Choroid plexus epithelial cell (primary cell): ENCODE data around the gene TCL1B.

Experiments
- DNase-seq: peaks from one replicate; pipeline ENCODE4 v3.0.0-alpha.2; 2010; ENCODE audit warnings: low read depth
- H3K4me3 ChIP-seq: 2 replicates; pipeline ENCODE4 v1.5.1; 2011; ENCODE audit warnings: low read depth, mild to moderate bottlenecking, control low read depth, low read length, moderate library complexity
- CTCF ChIP-seq: conservative IDR thresholded peaks from 2 replicates; pipeline ENCODE4 v1.5.1; 2011; ENCODE audit warnings: low read depth, mild to moderate bottlenecking, control low read depth, inconsistent platforms, low read length, moderate library complexity

TCL1B gene

GRCh38 chr14:95692109-95692508 lies 5.9 kb downstream of the TCL1B start:
- no peak for TF ChIP-seq CTCF
- no peak overlapping the region for H3K4me3 ChIP-seq
- DNase-seq = no peak

DNA sequence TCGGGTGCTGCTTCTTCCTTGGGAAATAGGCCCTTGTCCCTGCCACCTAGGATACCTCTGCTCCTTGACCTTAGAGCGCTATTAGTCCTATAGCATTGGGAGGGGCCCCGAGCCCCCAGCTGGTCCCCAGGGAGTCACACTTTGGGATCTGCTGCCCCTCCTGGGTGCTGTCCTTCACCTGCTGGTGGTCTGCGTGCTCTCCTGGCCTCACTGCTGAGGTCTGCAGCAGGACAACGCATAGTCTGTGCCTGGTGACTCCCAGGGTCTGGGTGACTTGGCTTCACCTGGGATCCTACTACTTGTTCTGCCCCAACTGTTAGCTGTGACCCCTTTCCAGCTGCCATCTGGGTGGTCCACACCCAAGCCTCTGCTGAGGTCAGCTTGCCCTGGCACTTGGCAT lies 8.8 kb downstream of the TCL1B start:
- H3K4me3 ChIP-seq = no peak overlapping the region
- no peak for TF ChIP-seq CTCF
- DNase-seq = no peak

GRCh38 chr14:95695913-95696312 lies 9.7 kb downstream of the TCL1B start:
- no peak for TF ChIP-seq CTCF
- no peak for DNase-seq
- no peak overlapping the region for H3K4me3 ChIP-seq

DNA sequence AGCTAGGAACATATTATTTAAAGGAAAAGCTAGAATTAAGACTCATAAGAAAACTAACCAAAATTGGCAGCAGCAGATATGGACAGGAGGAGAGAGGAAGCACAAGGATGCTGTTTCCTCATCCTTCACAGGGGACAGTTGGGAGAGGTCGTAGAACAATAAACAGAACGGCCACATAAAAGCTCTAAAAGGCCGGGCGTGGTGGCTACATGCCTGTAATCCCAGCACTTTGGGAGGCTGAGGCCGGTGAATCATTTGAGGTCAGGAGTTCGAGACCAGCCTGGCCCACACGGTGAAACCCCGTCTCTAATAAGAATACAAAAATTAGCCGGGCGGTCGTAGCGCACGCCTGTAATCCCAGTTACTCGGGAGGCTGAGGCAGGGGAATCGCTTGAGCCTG lies 10.5 kb downstream of the TCL1B start:
- no peak for DNase-seq
- H3K4me3 ChIP-seq = no peak overlapping the region
- no peak for TF ChIP-seq CTCF

DNA sequence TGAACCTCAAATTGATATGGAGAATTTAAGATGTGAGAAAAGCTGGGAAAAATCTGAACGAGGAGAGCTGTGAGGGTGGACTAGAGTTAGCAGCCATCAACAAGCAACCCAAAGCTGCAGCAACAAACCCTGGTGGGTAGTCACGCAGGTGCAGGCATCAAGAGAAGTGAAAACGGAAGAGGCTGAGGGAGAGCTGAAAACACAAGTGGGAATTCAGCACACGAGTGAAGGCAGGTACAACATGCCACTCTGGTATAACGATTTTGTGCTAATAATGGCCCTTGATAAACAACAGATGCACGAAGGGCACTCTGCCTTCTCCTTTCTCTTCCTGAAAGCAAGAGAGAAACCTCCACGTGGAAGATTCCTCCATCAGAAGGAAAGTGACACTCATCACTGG lies 11.5 kb downstream of the TCL1B start:
- H3K4me3 ChIP-seq = no peak overlapping the region
- TF ChIP-seq CTCF = no peak
- no peak for DNase-seq

DNA sequence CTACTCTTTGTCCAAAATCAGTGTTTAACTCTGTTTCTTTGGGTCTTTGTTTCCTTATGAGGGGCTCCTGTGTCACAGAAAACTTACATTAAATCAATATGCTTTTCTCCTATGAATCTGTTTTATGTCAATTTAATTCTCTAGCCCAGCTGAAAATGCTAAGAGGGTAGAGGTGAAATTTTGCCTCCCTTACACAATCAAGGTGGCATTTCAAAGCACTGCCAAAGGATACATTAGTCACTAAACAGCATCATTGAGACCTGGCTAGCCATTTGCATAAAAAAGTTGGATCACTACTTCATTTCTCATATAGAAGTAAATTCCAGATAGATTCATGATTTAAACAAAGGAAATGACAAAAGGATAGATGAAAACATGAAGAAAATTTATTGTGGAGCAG lies 12.1 kb downstream of the TCL1B start:
- no peak for TF ChIP-seq CTCF
- no peak for DNase-seq

GRCh38 chr14:95699412-95699811 lies 13.2 kb downstream of the TCL1B start:
- no peak for TF ChIP-seq CTCF
- no peak for DNase-seq
- no peak overlapping the region for H3K4me3 ChIP-seq

More for the DNA sequence above, 12.1 kb downstream of the TCL1B start:
- no peak overlapping the region for H3K4me3 ChIP-seq
